ENCODE results near the gene APOL3. TPM values are rescaled to one million over a fixed set of nuclear protein-coding genes. Genes with fewer than 3 reads are reported as not detected.

Gene APOL3
- total and polyA plus RNA-seq, 2 of the 13 experiments (the other 11 are each of a cell fraction or from before 2014, with no cell fraction given) = 3.8 to 5.4 TPM

- TF ChIP-seq HMG20B (CRISPR knock-in tag; conservative IDR thresholded peaks at IDR 0.05) (no peak), PPARG (CRISPR knock-in tag; conservative IDR thresholded peaks at IDR 0.05) (no peak), PRDM4 (CRISPR knock-in tag; IDR thresholded peaks at IDR 0.05; ENCODE audit: borderline replicate concordance) (no peak), MED13 (CRISPR knock-in tag; IDR thresholded peaks at IDR 0.05) (no peak), KLF15 (CRISPR knock-in tag; IDR thresholded peaks at IDR 0.05; ENCODE audit: borderline replicate concordance) (no peak), NFYB (CRISPR knock-in tag; IDR thresholded peaks at IDR 0.05) (no peak), MAFK (conservative IDR thresholded peaks at IDR 0.05 in 1 of 2, IDR thresholded peaks at IDR 0.05 in 1 of 2; ENCODE audit: low read length in 2 of 2) (no peak), LBX2 (CRISPR knock-in tag; IDR thresholded peaks at IDR 0.05; ENCODE audit: borderline replicate concordance) (no peak), ZNF264 (CRISPR knock-in tag; IDR thresholded peaks at IDR 0.05) (no peak), HMGXB3 (CRISPR knock-in tag; IDR thresholded peaks at IDR 0.05; ENCODE audit: borderline replicate concordance) (no peak), SRF (IDR thresholded peaks at IDR 0.05; ENCODE audit: low read depth, low read length) (no peak), MYPOP (CRISPR knock-in tag; IDR thresholded peaks at IDR 0.05) (no peak), ZNF335 (CRISPR knock-in tag; IDR thresholded peaks at IDR 0.05) (no peak), TOE1 (CRISPR knock-in tag; IDR thresholded peaks at IDR 0.05) (no peak), ZZZ3 (CRISPR knock-in tag; IDR thresholded peaks at IDR 0.05; ENCODE audit: borderline replicate concordance) (no peak), HNRNPK (IDR thresholded peaks at IDR 0.05; ENCODE audit: low read depth, low read length, poor library complexity, severe bottlenecking) (peak; percentile 7)
These were observed 34.5 kb downstream of the APOL3 start (continued) for GRCh38 chr22:36125994-36126531.

Measured in HepG2 (cell line).